ENCODE measurements around the gene AMY2B.
A peak's percentile ranks its signal among the peaks of the same experiment; 100 is the strongest.
"Not testable (repeated sequence)": the region's sequence is repeated elsewhere in the genome, so short reads cannot be mapped to it uniquely, and the experiment has no call there.

AMY2B gene

DNA sequence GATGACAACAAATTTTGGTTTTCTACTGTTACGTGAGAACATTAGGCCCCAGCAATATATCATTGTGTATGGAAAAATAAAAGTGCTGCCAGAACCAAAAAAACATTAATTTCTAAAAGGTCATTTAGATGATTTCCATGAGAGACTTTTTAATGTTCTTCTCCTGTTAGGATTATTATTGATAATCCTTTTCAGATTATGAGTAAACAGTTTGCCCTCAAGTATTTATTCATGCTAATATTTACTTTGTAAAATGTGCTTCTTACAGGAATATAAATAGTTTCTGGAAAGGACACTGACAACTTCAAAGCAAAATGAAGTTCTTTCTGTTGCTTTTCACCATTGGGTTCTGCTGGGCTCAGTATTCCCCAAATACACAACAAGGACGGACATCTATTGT lies at the start of gene AMY2B:
AMY2B (plus strand) TSS at position 301 of the 400 bp plus-strand sequence; CDS start at position 315, 14 bp downstream.
- H3K36me3 ChIP-seq (ENCODE audit: control insufficient read depth, insufficient read depth, low read length); H3K4me3 ChIP-seq (replicated peaks; ENCODE audit: low read depth, low read length); DNase-seq (ENCODE audit: extremely low read depth, insufficient read length); H3K27me3 ChIP-seq (replicated peaks; ENCODE audit: control insufficient read depth, insufficient read depth, low read length): not testable (repeated sequence)

- DNase-seq (ENCODE audit: extremely low read depth, insufficient read length), result no peak
- H3K36me3 ChIP-seq (ENCODE audit: control insufficient read depth, insufficient read depth, low read length), result no peaks in the 10 kb centered on the region
- H3K4me3 ChIP-seq (replicated peaks; ENCODE audit: low read depth, low read length), result no peak overlapping the region
- TF ChIP-seq CTCF (IDR thresholded peaks at IDR 0.05; ENCODE audit: insufficient read depth, low read length, poor library complexity, severe bottlenecking), result no peak
- no peaks in the 10 kb centered on the region for H3K27me3 ChIP-seq (replicated peaks; ENCODE audit: control insufficient read depth, insufficient read depth, low read length)
Observed at GRCh38 chr1:103523346-103523745, 48.0 kb upstream of the AMY2B start.

- peak; percentile 10 for DNase-seq (ENCODE audit: extremely low read depth, insufficient read length)
- TF ChIP-seq CTCF (IDR thresholded peaks at IDR 0.05; ENCODE audit: insufficient read depth, low read length, poor library complexity, severe bottlenecking), result no peak
- Histone ChIP-seq H3K36me3 (ENCODE audit: control insufficient read depth, insufficient read depth, low read length) (peaks cover 3% of the 10 kb centered on the region), H3K27me3 (replicated peaks; ENCODE audit: control insufficient read depth, insufficient read depth, low read length) (no peaks in the 10 kb centered on the region), H3K4me3 (replicated peaks; ENCODE audit: low read depth, low read length) (peak overlapping the region; percentile 60)
Observed at GRCh38 chr1:103525114-103525606, 46.2 kb upstream of the AMY2B start.

DNA sequence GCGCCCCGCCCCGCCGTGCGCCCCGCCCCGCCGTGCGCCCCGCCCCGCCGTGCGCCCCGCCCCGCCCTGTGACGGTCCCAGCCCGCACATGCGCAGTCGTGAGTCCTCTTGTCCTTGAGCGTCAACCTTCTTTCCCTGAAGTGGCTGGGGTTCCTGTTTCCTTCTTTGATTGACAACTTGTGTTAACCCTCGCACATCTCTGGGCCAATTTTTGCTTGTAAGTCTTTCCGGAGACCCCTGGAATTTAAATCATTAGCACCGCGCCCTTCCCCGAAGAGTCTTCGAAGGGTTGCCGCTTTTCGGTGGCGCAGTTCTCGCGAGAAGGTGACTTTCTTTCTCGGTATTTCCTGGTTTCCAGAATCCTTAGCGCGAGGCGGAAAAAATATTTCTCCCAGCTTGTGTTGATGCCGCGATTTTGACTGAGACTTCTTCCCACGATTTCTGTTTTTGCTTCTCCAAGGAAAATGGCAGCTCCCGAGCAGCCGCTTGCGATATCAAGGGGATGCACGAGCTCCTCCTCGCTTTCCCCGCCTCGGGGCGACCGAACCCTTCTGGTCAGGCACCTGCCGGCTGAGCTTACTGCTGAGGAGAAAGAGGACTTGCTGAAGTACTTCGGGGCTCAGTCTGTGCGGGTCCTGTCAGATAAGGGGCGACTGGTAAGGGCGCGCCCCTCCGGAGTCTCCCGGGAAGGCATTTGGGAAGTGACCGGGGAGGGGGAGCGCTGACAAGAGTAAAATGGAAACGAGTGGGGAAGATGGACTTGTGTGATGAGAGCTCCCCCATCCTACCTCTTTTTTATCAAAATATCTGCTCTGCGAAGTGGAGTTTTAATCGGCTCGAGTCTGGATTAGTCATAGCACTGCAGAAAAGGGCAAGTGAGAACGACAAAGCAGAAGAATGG lies 45.5 kb upstream of the AMY2B start, which contains the start of gene RNPC3:
RNPC3 (plus strand) TSS at position 93 of the 901 bp plus-strand sequence; CDS start at position 465, 372 bp downstream.
- DNase-seq (ENCODE audit: extremely low read depth, insufficient read length), result peak; percentile 85
- Histone ChIP-seq H3K4me3 (replicated peaks; ENCODE audit: low read depth, low read length) (peak within 1 kb of the TSS; percentile 96), H3K36me3 (ENCODE audit: control insufficient read depth, insufficient read depth, low read length) (peaks cover 3% of the 10 kb centered on the region), H3K27me3 (replicated peaks; ENCODE audit: control insufficient read depth, insufficient read depth, low read length) (no peaks in the 10 kb centered on the region)
- TF ChIP-seq CTCF (IDR thresholded peaks at IDR 0.05; ENCODE audit: insufficient read depth, low read length, poor library complexity, severe bottlenecking), result peak; percentile 16

GRCh38 chr1:103527331-103527730 lies 44.1 kb upstream of the AMY2B start:
- H3K4me3 ChIP-seq (replicated peaks; ENCODE audit: low read depth, low read length), result peak overlapping the region; percentile 96
- H3K36me3 ChIP-seq (ENCODE audit: control insufficient read depth, insufficient read depth, low read length), result peaks cover 3% of the 10 kb centered on the region
- DNase-seq (ENCODE audit: extremely low read depth, insufficient read length), result no peak
- no peaks in the 10 kb centered on the region for H3K27me3 ChIP-seq (replicated peaks; ENCODE audit: control insufficient read depth, insufficient read depth, low read length)
- no peak for TF ChIP-seq CTCF (IDR thresholded peaks at IDR 0.05; ENCODE audit: insufficient read depth, low read length, poor library complexity, severe bottlenecking)

DNA sequence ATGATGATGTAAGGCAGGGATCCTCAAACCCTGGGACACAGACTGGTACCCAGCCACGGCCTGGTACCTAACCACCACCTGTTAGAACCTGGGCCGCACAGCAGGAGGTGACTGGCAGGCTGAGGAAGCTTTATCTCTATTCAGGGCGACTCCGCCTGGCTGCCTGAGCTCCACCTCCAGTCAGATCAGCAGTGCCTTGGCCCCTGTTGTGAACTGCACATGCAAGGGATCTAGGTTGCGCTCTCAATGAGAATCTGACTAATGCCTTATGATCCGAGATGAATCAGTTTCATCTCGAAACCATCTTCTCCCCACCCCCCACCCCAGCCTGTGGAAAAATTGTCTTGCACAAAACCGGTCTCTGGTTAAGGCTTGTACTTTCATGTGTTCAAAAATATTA lies 41.6 kb upstream of the AMY2B start:
- H3K4me3 ChIP-seq (replicated peaks; ENCODE audit: low read depth, low read length), result no peak overlapping the region
- H3K27me3 ChIP-seq (replicated peaks; ENCODE audit: control insufficient read depth, insufficient read depth, low read length), result no peaks in the 10 kb centered on the region
- DNase-seq (ENCODE audit: extremely low read depth, insufficient read length), result no peak
- H3K36me3 ChIP-seq (ENCODE audit: control insufficient read depth, insufficient read depth, low read length), result peaks cover 3% of the 10 kb centered on the region
- TF ChIP-seq CTCF (IDR thresholded peaks at IDR 0.05; ENCODE audit: insufficient read depth, low read length, poor library complexity, severe bottlenecking), result no peak

Data from GM06990 (cell line).